ENCODE results near the gene GPR149.
"Not testable (repeated sequence)": the region's sequence is repeated elsewhere in the genome, so short reads cannot be mapped to it uniquely, and the experiment has no call there.

DNA sequence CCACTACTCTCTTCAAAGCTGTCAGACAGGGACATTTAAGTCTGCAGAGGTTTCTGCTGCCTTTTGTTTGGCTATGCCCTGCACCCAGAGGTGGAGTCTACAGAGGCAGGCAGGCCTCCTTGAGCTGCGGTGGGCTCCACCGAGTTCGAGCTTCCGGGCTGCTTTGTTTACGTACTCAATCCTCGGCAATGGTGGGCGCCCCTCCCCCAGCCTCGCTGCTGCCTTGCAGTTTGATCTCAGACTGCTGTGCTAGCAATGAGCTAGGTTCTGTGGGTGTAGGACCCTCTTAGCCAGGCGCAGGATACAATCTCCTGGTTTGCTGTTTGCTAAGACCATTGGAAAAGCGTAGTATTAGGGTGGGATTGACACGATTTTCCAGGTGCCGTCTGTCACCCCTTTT, 9.1 kb upstream of the GPR149 start:
- TF ChIP-seq, protein P1, sequence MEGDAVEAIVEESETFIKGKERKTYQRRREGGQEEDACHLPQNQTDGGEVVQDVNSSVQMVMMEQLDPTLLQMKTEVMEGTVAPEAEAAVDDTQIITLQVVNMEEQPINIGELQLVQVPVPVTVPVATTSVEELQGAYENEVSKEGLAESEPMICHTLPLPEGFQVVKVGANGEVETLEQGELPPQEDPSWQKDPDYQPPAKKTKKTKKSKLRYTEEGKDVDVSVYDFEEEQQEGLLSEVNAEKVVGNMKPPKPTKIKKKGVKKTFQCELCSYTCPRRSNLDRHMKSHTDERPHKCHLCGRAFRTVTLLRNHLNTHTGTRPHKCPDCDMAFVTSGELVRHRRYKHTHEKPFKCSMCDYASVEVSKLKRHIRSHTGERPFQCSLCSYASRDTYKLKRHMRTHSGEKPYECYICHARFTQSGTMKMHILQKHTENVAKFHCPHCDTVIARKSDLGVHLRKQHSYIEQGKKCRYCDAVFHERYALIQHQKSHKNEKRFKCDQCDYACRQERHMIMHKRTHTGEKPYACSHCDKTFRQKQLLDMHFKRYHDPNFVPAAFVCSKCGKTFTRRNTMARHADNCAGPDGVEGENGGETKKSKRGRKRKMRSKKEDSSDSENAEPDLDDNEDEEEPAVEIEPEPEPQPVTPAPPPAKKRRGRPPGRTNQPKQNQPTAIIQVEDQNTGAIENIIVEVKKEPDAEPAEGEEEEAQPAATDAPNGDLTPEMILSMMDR (IDR thresholded peaks at IDR 0.05), result not testable (repeated sequence)
- TF ChIP-seq POLR2A (IDR thresholded peaks at IDR 0.05), result not testable (repeated sequence)

Data from body of pancreas (tissue), 4 donors.